Prostate gland (tissue), 2 donors: ENCODE measurements around the gene SUSD1. TPM values are rescaled to one million over a fixed set of nuclear protein-coding genes. Genes with fewer than 3 reads are reported as not detected.

Experiments used
- DNase-seq: peaks from one replicate; pipeline ENCODE4 v3.0.0-alpha.2; 2019; ENCODE audit warnings: low spot score
- H3K27ac ChIP-seq, 2 donors: fragments of 200-600 bp; sonication (generic); 2 replicates each; pipeline ENCODE4 v1.5.1; 2017 to 2019
- H3K27me3 ChIP-seq: fragments of 200-600 bp; sonication (generic); replicated peaks from 2 replicates; pipeline ENCODE4 v1.5.1; 2019; ENCODE audit not compliant: insufficient read depth
- H3K36me3 ChIP-seq, 2 donors: fragments of 200-600 bp; sonication (generic); 1 replicate in 1 of 2; 2 replicates in 1 of 2; pipeline versions ENCODE4 v1.5.1 to v1.8.1; 2017 to 2019
- H3K4me1 ChIP-seq: fragments of 200-600 bp; sonication (generic); replicated peaks from 2 replicates; pipeline ENCODE4 v1.5.1; 2019
- H3K4me3 ChIP-seq, 2 donors: fragments of 200-600 bp; sonication (generic); 2 replicates each; pipeline ENCODE4 v1.5.1; 2017 to 2019
- H3K9me3 ChIP-seq: fragments of 200-600 bp; sonication (generic); 2 replicates; pipeline ENCODE4 v1.5.1; 2017
- CTCF ChIP-seq, 4 experiments: fragments of 200-600 bp in 2 of 4; fragments of 450-650 bp in 2 of 4; sonication (generic) in 2 of 4; IDR thresholded peaks; 1 replicate in 3 of 4; 2 replicates in 1 of 4; pipeline ENCODE4 v1.5.1; 2016 to 2019; ENCODE audit warnings: antibody characterized with exemption in 4 of 4, mild to moderate bottlenecking in 2 of 4, moderate library complexity in 2 of 4
- POLR2A ChIP-seq: fragments of 450-650 bp; IDR thresholded peaks from one replicate; pipeline ENCODE4 v1.6.1; 2016; ENCODE audit warnings: antibody characterized with exemption, mild to moderate bottlenecking
- POLR2AphosphoS5 ChIP-seq: sonication (generic); formaldehyde crosslinking; IDR thresholded peaks from one replicate; pipeline ENCODE4 v1.6.1; 2017; ENCODE audit warnings: antibody characterized with exemption
- WGBS: methylation state at CpG from one replicate; pipeline ENCODE4 v1.1.5; 2018; 5-methylcytosine and 5-hydroxymethylcytosine counted together
- intact Hi-C: fragments of 100-400 bp; cut with DNase I; formaldehyde crosslinking; loops from one replicate; pipeline ENCODE4 v1.14.2; 2022
- total RNA-seq, 2 donors: library from RNA; depleted of rRNA; stranded (reverse); fragments of >200 nt; gene quantifications; one replicate each; pipeline ENCODE4 v1.1.0, GENCODE V29; 2016

SUSD1 gene
- total RNA-seq, 2 donors from 2014 or later = 10.6 to 34.8 TPM

GRCh38 chr9:112048924-112049691, 126.0 kb downstream of the SUSD1 start:
- Histone ChIP-seq H3K9me3 (no peaks in the 10 kb centered on the region), H3K27ac (no peak overlapping the region), H3K36me3 (no peaks in the 10 kb centered on the region), H3K27me3 (no peaks in the 10 kb centered on the region), H3K4me1 (no peaks in the 10 kb centered on the region), H3K4me3 (no peak overlapping the region)
- TF ChIP-seq POLR2A (no peak), POLR2AphosphoS5 (no peak), CTCF (IDR thresholded peaks at IDR 0.05) (no peak)
- no peak for DNase-seq
- intact Hi-C loops = no loop called here
- 42% methylated on average over 11 of the region's 11 CpGs for WGBS

- intact Hi-C loops = no loop called here
- Histone ChIP-seq H3K27ac (no peak overlapping the region), H3K27me3 (no peaks in the 10 kb centered on the region), H3K4me3 (no peak overlapping the region), H3K36me3 (no peaks in the 10 kb centered on the region), H3K4me1 (no peaks in the 10 kb centered on the region), H3K9me3 (no peaks in the 10 kb centered on the region)
- DNase-seq = no peak
- TF ChIP-seq POLR2A (no peak), POLR2AphosphoS5 (no peak), CTCF (IDR thresholded peaks at IDR 0.05) (no peak)
These were observed 127.5 kb downstream of the SUSD1 start for GRCh38 chr9:112047538-112048066.

GRCh38 chr9:112046181-112046580, 128.9 kb downstream of the SUSD1 start:
- intact Hi-C loops = no loop called here
- Histone ChIP-seq H3K27ac (no peak overlapping the region), H3K36me3 (no peaks in the 10 kb centered on the region), H3K9me3 (no peaks in the 10 kb centered on the region), H3K27me3 (no peaks in the 10 kb centered on the region), H3K4me3 (no peak overlapping the region), H3K4me1 (no peaks in the 10 kb centered on the region)
- no peak for TF ChIP-seq POLR2AphosphoS5
- TF ChIP-seq CTCF (IDR thresholded peaks at IDR 0.05) = no peak
- TF ChIP-seq POLR2A = no peak
- no peak for DNase-seq

GRCh38 chr9:112044881-112045280, 130.2 kb downstream of the SUSD1 start:
- WGBS = 82% methylated on average over 4 of the region's 4 CpGs
- Histone ChIP-seq H3K36me3 (no peaks in the 10 kb centered on the region), H3K4me3 (no peak overlapping the region), H3K9me3 (no peaks in the 10 kb centered on the region), H3K4me1 (no peaks in the 10 kb centered on the region), H3K27ac (no peak overlapping the region), H3K27me3 (no peaks in the 10 kb centered on the region)
- intact Hi-C loops = loop anchor here (5.0 kb wide), 1 partner anchor 53 kb away; no protein-coding TSS in a partner anchor
- TF ChIP-seq POLR2AphosphoS5 = no peak
- TF ChIP-seq POLR2A = no peak
- TF ChIP-seq CTCF (IDR thresholded peaks at IDR 0.05) = no peak
- no peak for DNase-seq

GRCh38 chr9:112044186-112044585, 130.9 kb downstream of the SUSD1 start:
- intact Hi-C loops = loop anchor here (5.0 kb wide), 1 partner anchor 52 kb away; no protein-coding TSS in a partner anchor

More at GRCh38 chr9:112044186-112044585, 130.9 kb downstream of the SUSD1 start:
- Histone ChIP-seq H3K4me1 (no peaks in the 10 kb centered on the region), H3K9me3 (no peaks in the 10 kb centered on the region), H3K36me3 (no peaks in the 10 kb centered on the region), H3K27me3 (no peaks in the 10 kb centered on the region), H3K4me3 (no peak overlapping the region), H3K27ac (no peak overlapping the region)
- TF ChIP-seq POLR2AphosphoS5 (no peak), CTCF (IDR thresholded peaks at IDR 0.05) (no peak), POLR2A (no peak)
- DNase-seq = no peak
